ENCODE measurements around the gene BCAS3. TPM values are rescaled to one million over a fixed set of nuclear protein-coding genes. Genes with fewer than 3 reads are reported as not detected.

The BCAS3 gene
- total and polyA plus RNA-seq, 4 donors = 11.6 to 47.6 (median 27.4) TPM

GRCh38 chr17:60896996-60897395, 219.3 kb downstream of the BCAS3 start:
- Histone ChIP-seq H3K27me3 (ENCODE audit: control insufficient read depth in 1 of 2, insufficient read depth in 2 of 2, low read length in 1 of 2) (no peaks in the 10 kb centered on the region), H3K4me1 (ENCODE audit: control insufficient read depth in 1 of 2, insufficient read depth in 2 of 2, low read length in 2 of 2) (no peaks in the 10 kb centered on the region), H3K9me3 (ENCODE audit: control insufficient read depth, low read length) (no peaks in the 10 kb centered on the region), H3K27ac (ENCODE audit: low read depth in 1 of 2, low read length in 2 of 2) (no peak overlapping the region), H3K4me3 (ENCODE audit: low read length in 2 of 2) (no peak overlapping the region), H3K36me3 (ENCODE audit: control insufficient read depth in 1 of 2, insufficient read depth in 2 of 2, low read length in 1 of 2) (no peaks in the 10 kb centered on the region)
- DNase-seq (no peak), ATAC-seq (ENCODE audit: low FRiP score) (no peak)
- 99 to 100% methylated on average over 1 of the region's 1 CpG for WGBS, 2 donors
- intact Hi-C loops (cut with DNase I) = no loop called here

GRCh38 chr17:60899115-60899514, 221.5 kb downstream of the BCAS3 start:
- Histone ChIP-seq H3K4me3 (ENCODE audit: low read length in 2 of 2) (no peak overlapping the region), H3K36me3 (ENCODE audit: control insufficient read depth in 1 of 2, insufficient read depth in 2 of 2, low read length in 1 of 2) (no peaks in the 10 kb centered on the region), H3K4me1 (ENCODE audit: control insufficient read depth in 1 of 2, insufficient read depth in 2 of 2, low read length in 2 of 2) (no peaks in the 10 kb centered on the region), H3K27ac (ENCODE audit: low read depth in 1 of 2, low read length in 2 of 2) (no peak overlapping the region), H3K9me3 (ENCODE audit: control insufficient read depth, low read length) (no peaks in the 10 kb centered on the region), H3K27me3 (ENCODE audit: control insufficient read depth in 1 of 2, insufficient read depth in 2 of 2, low read length in 1 of 2) (no peaks in the 10 kb centered on the region)
- DNase-seq (no peak), ATAC-seq (ENCODE audit: low FRiP score) (no peak)
- intact Hi-C loops (cut with DNase I) = no loop called here
- 97 to 98% methylated on average over 4 of the region's 4 CpGs for WGBS, 2 donors

- intact Hi-C loops (cut with DNase I) = no loop called here
- WGBS, 2 donors = 68 to 69% methylated on average over 3 of the region's 3 CpGs
- DNase-seq (no peak), ATAC-seq (ENCODE audit: low FRiP score) (no peak)
- H3K36me3 ChIP-seq (ENCODE audit: control insufficient read depth in 1 of 2, insufficient read depth in 2 of 2, low read length in 1 of 2) = no peaks in the 10 kb centered on the region
- no peaks in the 10 kb centered on the region for H3K9me3 ChIP-seq (ENCODE audit: control insufficient read depth, low read length)
- H3K27me3 ChIP-seq (ENCODE audit: control insufficient read depth in 1 of 2, insufficient read depth in 2 of 2, low read length in 1 of 2) = no peaks in the 10 kb centered on the region
- H3K27ac ChIP-seq (ENCODE audit: low read depth in 1 of 2, low read length in 2 of 2) = no peak overlapping the region
- H3K4me1 ChIP-seq (ENCODE audit: control insufficient read depth in 1 of 2, insufficient read depth in 2 of 2, low read length in 2 of 2) = no peaks in the 10 kb centered on the region
- H3K4me3 ChIP-seq (ENCODE audit: low read length in 2 of 2) = no peak overlapping the region
Observed at GRCh38 chr17:60900688-60901087, 223.0 kb downstream of the BCAS3 start.

- DNase-seq (no peak), ATAC-seq (ENCODE audit: low FRiP score) (no peak)
- Histone ChIP-seq H3K36me3 (ENCODE audit: control insufficient read depth in 1 of 2, insufficient read depth in 2 of 2, low read length in 1 of 2) (no peaks in the 10 kb centered on the region), H3K27me3 (ENCODE audit: control insufficient read depth in 1 of 2, insufficient read depth in 2 of 2, low read length in 1 of 2) (no peaks in the 10 kb centered on the region), H3K27ac (ENCODE audit: low read depth in 1 of 2, low read length in 2 of 2) (no peak overlapping the region), H3K9me3 (ENCODE audit: control insufficient read depth, low read length) (no peaks in the 10 kb centered on the region), H3K4me3 (ENCODE audit: low read length in 2 of 2) (no peak overlapping the region), H3K4me1 (ENCODE audit: control insufficient read depth in 1 of 2, insufficient read depth in 2 of 2, low read length in 2 of 2) (no peaks in the 10 kb centered on the region)
- intact Hi-C loops (cut with DNase I) = no loop called here
Observed at GRCh38 chr17:60901242-60901641, 223.6 kb downstream of the BCAS3 start.

GRCh38 chr17:60901806-60902205, 224.2 kb downstream of the BCAS3 start:
- Histone ChIP-seq H3K4me3 (ENCODE audit: low read length in 2 of 2) (no peak overlapping the region), H3K27me3 (ENCODE audit: control insufficient read depth in 1 of 2, insufficient read depth in 2 of 2, low read length in 1 of 2) (no peaks in the 10 kb centered on the region), H3K27ac (ENCODE audit: low read depth in 1 of 2, low read length in 2 of 2) (no peak overlapping the region), H3K9me3 (ENCODE audit: control insufficient read depth, low read length) (no peaks in the 10 kb centered on the region), H3K4me1 (ENCODE audit: control insufficient read depth in 1 of 2, insufficient read depth in 2 of 2, low read length in 2 of 2) (no peaks in the 10 kb centered on the region), H3K36me3 (ENCODE audit: control insufficient read depth in 1 of 2, insufficient read depth in 2 of 2, low read length in 1 of 2) (no peaks in the 10 kb centered on the region)
- 6 to 8% methylated on average over 2 of the region's 2 CpGs for WGBS, 2 donors
- intact Hi-C loops (cut with DNase I) = no loop called here
- DNase-seq (no peak), ATAC-seq (ENCODE audit: low FRiP score) (peak; percentile 29)

GRCh38 chr17:60902399-60902798, 224.7 kb downstream of the BCAS3 start:
- no peak for DNase-seq
- Histone ChIP-seq H3K27ac (ENCODE audit: low read depth in 1 of 2, low read length in 2 of 2) (peak overlapping the region; percentile 54 to 86), H3K27me3 (ENCODE audit: control insufficient read depth in 1 of 2, insufficient read depth in 2 of 2, low read length in 1 of 2) (no peaks in the 10 kb centered on the region), H3K4me3 (ENCODE audit: low read length in 2 of 2) (no peak overlapping the region), H3K4me1 (ENCODE audit: control insufficient read depth in 1 of 2, insufficient read depth in 2 of 2, low read length in 2 of 2) (no peaks in the 10 kb centered on the region), H3K36me3 (ENCODE audit: control insufficient read depth in 1 of 2, insufficient read depth in 2 of 2, low read length in 1 of 2) (no peaks in the 10 kb centered on the region), H3K9me3 (ENCODE audit: control insufficient read depth, low read length) (no peaks in the 10 kb centered on the region)
- no peak for ATAC-seq (ENCODE audit: low FRiP score)
- intact Hi-C loops (cut with DNase I) = no loop called here
- WGBS, 2 donors = 27 to 30% methylated on average over 7 of the region's 7 CpGs

- DNase-seq (no peak), ATAC-seq (ENCODE audit: low FRiP score) (no peak)
- WGBS, 2 donors = 98% methylated on average over 2 of the region's 2 CpGs
- Histone ChIP-seq H3K36me3 (ENCODE audit: control insufficient read depth in 1 of 2, insufficient read depth in 2 of 2, low read length in 1 of 2) (no peaks in the 10 kb centered on the region), H3K4me3 (ENCODE audit: low read length in 2 of 2) (no peak overlapping the region), H3K27ac (ENCODE audit: low read depth in 1 of 2, low read length in 2 of 2) (no peak overlapping the region), H3K9me3 (ENCODE audit: control insufficient read depth, low read length) (no peaks in the 10 kb centered on the region), H3K4me1 (ENCODE audit: control insufficient read depth in 1 of 2, insufficient read depth in 2 of 2, low read length in 2 of 2) (no peaks in the 10 kb centered on the region), H3K27me3 (ENCODE audit: control insufficient read depth in 1 of 2, insufficient read depth in 2 of 2, low read length in 1 of 2) (no peaks in the 10 kb centered on the region)
- intact Hi-C loops (cut with DNase I) = no loop called here
Observed at GRCh38 chr17:60904582-60904981, 226.9 kb downstream of the BCAS3 start.

GRCh38 chr17:60905709-60906108, 228.1 kb downstream of the BCAS3 start:
- intact Hi-C loops (cut with DNase I) = loop anchor here in 1 of 2 donors (5.0 kb wide), 1 partner anchor 497 kb away; no protein-coding TSS in a partner anchor
- no peaks in the 10 kb centered on the region for H3K4me1 ChIP-seq (ENCODE audit: control insufficient read depth in 1 of 2, insufficient read depth in 2 of 2, low read length in 2 of 2)
- no peaks in the 10 kb centered on the region for H3K9me3 ChIP-seq (ENCODE audit: control insufficient read depth, low read length)
- 98 to 100% methylated on average over 3 of the region's 3 CpGs for WGBS, 2 donors
- no peak overlapping the region for H3K27ac ChIP-seq (ENCODE audit: low read depth in 1 of 2, low read length in 2 of 2)
- H3K27me3 ChIP-seq (ENCODE audit: control insufficient read depth in 1 of 2, insufficient read depth in 2 of 2, low read length in 1 of 2) = no peaks in the 10 kb centered on the region
- no peak overlapping the region for H3K4me3 ChIP-seq (ENCODE audit: low read length in 2 of 2)
- no peaks in the 10 kb centered on the region for H3K36me3 ChIP-seq (ENCODE audit: control insufficient read depth in 1 of 2, insufficient read depth in 2 of 2, low read length in 1 of 2)
- DNase-seq (no peak), ATAC-seq (ENCODE audit: low FRiP score) (no peak)

GRCh38 chr17:60908324-60908723, 230.7 kb downstream of the BCAS3 start:
- ATAC-seq (ENCODE audit: low FRiP score) (no peak), DNase-seq (no peak)
- 85 to 87% methylated on average over 4 of the region's 4 CpGs for WGBS, 2 donors
- Histone ChIP-seq H3K9me3 (ENCODE audit: control insufficient read depth, low read length) (no peaks in the 10 kb centered on the region), H3K4me1 (ENCODE audit: control insufficient read depth in 1 of 2, insufficient read depth in 2 of 2, low read length in 2 of 2) (no peaks in the 10 kb centered on the region), H3K4me3 (ENCODE audit: low read length in 2 of 2) (no peak overlapping the region), H3K27ac (ENCODE audit: low read depth in 1 of 2, low read length in 2 of 2) (no peak overlapping the region), H3K27me3 (ENCODE audit: control insufficient read depth in 1 of 2, insufficient read depth in 2 of 2, low read length in 1 of 2) (no peaks in the 10 kb centered on the region), H3K36me3 (ENCODE audit: control insufficient read depth in 1 of 2, insufficient read depth in 2 of 2, low read length in 1 of 2) (no peaks in the 10 kb centered on the region)
- intact Hi-C loops (cut with DNase I) = loop anchor here in 1 of 2 donors (5.0 kb wide), 1 partner anchor 494 kb away; no protein-coding TSS in a partner anchor
